K562 (cell line): ENCODE results near the gene SLC37A4. TPM values are rescaled to one million over a fixed set of nuclear protein-coding genes. Genes with fewer than 3 reads are reported as not detected.

Source experiments
- BRCA1 ChIP-seq, 2 experiments: fragments of 450-650 bp in 1 of 2; sonication (generic) in 1 of 2; formaldehyde crosslinking in 1 of 2; IDR thresholded peaks; 2 replicates each; pipeline versions ENCODE4 v1.5.0 to v1.6.1; 2017 to 2020; ENCODE audit warnings: mild to moderate bottlenecking in 1 of 2, missing genetic modification reagents in 1 of 2
- MCM5 ChIP-seq: fragments of 450-650 bp; IDR thresholded peaks from 2 replicates; pipeline ENCODE4 v1.6.1; 2016; ENCODE audit warnings: low read depth
- MEIS2 ChIP-seq: fragments of 450-650 bp; IDR thresholded peaks from 2 replicates; pipeline ENCODE4 v1.6.1; 2014; ENCODE audit warnings: mild to moderate bottlenecking; ENCODE audit not compliant: partially characterized antibody
- NKRF ChIP-seq: fragments of 450-650 bp; IDR thresholded peaks from 2 replicates; pipeline ENCODE4 v1.6.1; 2016; ENCODE audit warnings: borderline replicate concordance
- TAF7 ChIP-seq: fragments of 450-650 bp; IDR thresholded peaks from 2 replicates; pipeline ENCODE4 v1.6.1; 2016; ENCODE audit warnings: missing genetic modification characterization, missing compliant biosample characterization
- ZBTB40 ChIP-seq, 2 experiments: fragments of 450-650 bp in 1 of 2; sonication (generic) in 1 of 2; formaldehyde crosslinking in 1 of 2; IDR thresholded peaks; 2 replicates each; pipeline versions ENCODE4 v1.7.1 to v1.9.0; 2016 to 2022; ENCODE audit warnings: inconsistent platforms in 1 of 2, mild to moderate bottlenecking in 1 of 2, missing genetic modification reagents in 1 of 2
- polyA plus RNA-seq, 8 experiments: library from polyadenylated mRNA; depleted of rRNA in 4 of 8; stranded (reverse) in 5 of 8; unstranded in 3 of 8; fragments of >200 nt; fragmentation: Nextera tagmentation in 2 of 8; fragmentation: Illumina TruSeq in 1 of 8; extraction: Ambion mirVana in 2 of 8; extraction: Trizol in 1 of 8; gene quantifications; 2 replicates each; pipeline versions ENCODE4 v1.2.1 to v1.2.3, GENCODE V29; 2011 to 2014; ENCODE audit warnings: inconsistent platforms in 1 of 8, missing spikeins in 1 of 8
- total RNA-seq, 7 experiments: library from RNA; depleted of rRNA in 6 of 7; stranded (reverse); fragments of >200 nt in 6 of 7; fragmentation: Illumina TruSeq in 2 of 7; extraction: Trizol in 2 of 7; gene quantifications; 2 replicates each; pipeline versions ENCODE4 v1.2.1 to v1.2.3, GENCODE V29; 2011 to 2021; ENCODE audit warnings: low replicate concordance in 1 of 7
- TF ChIP-seq, protein P1 (sequence below): fragments of 450-650 bp; IDR thresholded peaks from 2 replicates; pipeline ENCODE4 v1.6.1; 2016; ENCODE audit warnings: low read depth

SLC37A4 gene
- total and polyA plus RNA-seq, 9 of the 15 experiments (the other 6 are each of a cell fraction or from before 2014, with no cell fraction given), result 24.7 to 73.9 (median 40.7) TPM

- TF ChIP-seq, protein P1, sequence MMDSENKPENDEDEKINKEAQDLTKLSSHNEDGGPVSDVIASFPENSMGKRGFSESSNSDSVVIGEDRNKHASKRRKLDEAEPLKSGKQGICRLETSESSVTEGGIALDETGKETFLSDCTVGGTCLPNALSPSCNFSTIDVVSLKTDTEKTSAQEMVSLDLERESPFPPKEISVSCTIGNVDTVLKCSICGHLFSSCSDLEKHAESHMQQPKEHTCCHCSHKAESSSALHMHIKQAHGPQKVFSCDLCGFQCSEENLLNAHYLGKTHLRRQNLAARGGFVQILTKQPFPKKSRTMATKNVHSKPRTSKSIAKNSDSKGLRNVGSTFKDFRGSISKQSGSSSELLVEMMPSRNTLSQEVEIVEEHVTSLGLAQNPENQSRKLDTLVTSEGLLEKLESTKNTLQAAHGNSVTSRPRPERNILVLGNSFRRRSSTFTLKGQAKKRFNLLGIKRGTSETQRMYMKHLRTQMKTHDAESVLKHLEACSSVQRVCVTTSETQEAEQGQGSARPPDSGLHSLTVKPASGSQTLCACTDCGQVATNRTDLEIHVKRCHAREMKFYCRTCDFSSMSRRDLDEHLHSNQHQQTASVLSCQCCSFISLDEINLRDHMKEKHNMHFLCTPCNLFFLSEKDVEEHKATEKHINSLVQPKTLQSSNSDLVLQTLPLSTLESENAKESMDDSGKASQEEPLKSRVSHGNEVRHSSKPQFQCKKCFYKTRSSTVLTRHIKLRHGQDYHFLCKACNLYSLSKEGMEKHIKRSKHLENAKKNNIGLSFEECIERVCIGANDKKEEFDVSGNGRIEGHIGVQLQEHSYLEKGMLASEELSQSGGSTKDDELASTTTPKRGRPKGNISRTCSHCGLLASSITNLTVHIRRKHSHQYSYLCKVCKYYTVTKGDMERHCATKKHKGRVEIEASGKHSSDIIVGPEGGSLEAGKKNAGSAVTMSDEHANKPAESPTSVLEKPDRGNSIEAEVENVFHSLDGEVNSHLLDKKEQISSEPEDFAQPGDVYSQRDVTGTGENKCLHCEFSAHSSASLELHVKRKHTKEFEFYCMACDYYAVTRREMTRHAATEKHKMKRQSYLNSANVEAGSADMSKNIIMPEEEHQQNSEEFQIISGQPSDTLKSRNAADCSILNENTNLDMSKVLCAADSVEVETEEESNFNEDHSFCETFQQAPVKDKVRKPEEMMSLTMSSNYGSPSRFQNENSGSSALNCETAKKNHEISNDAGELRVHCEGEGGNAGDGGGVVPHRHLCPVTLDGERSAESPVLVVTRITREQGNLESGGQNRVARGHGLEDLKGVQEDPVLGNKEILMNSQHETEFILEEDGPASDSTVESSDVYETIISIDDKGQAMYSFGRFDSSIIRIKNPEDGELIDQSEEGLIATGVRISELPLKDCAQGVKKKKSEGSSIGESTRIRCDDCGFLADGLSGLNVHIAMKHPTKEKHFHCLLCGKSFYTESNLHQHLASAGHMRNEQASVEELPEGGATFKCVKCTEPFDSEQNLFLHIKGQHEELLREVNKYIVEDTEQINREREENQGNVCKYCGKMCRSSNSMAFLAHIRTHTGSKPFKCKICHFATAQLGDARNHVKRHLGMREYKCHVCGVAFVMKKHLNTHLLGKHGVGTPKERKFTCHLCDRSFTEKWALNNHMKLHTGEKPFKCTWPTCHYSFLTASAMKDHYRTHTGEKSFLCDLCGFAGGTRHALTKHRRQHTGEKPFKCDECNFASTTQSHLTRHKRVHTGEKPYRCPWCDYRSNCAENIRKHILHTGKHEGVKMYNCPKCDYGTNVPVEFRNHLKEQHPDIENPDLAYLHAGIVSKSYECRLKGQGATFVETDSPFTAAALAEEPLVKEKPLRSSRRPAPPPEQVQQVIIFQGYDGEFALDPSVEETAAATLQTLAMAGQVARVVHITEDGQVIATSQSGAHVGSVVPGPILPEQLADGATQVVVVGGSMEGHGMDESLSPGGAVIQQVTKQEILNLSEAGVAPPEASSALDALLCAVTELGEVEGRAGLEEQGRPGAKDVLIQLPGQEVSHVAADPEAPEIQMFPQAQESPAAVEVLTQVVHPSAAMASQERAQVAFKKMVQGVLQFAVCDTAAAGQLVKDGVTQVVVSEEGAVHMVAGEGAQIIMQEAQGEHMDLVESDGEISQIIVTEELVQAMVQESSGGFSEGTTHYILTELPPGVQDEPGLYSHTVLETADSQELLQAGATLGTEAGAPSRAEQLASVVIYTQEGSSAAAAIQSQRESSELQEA, result no peak
- TF ChIP-seq ZBTB40 (IDR thresholded peaks at IDR 0.05), result peak; percentile 87
- no peak for TF ChIP-seq ZBTB40 (CRISPR knock-in tag; IDR thresholded peaks at IDR 0.05)
- no peak for TF ChIP-seq MCM5
- TF ChIP-seq MEIS2, result peak; percentile 95
- TF ChIP-seq TAF7, result no peak
- TF ChIP-seq NKRF, result peak; percentile 88
- no peak for TF ChIP-seq BRCA1 (IDR thresholded peaks at IDR 0.05)
- TF ChIP-seq BRCA1 (CRISPR knock-in tag; IDR thresholded peaks at IDR 0.05), result no peak
Observed at GRCh38 chr11:118980191-118980881, 50.3 kb downstream of the SLC37A4 start (continued).
